SHP77 (cell line): ENCODE results near the gene TMC4.
"Not testable (repeated sequence)": the region's sequence is repeated elsewhere in the genome, so short reads cannot be mapped to it uniquely, and the experiment has no call there.

ENCODE experiments used
- DNase-seq, 2 experiments: peaks; one replicate each; lab custom pipeline; 2025; lab: John Stamatoyannopoulos, UW

TMC4 gene

DNA sequence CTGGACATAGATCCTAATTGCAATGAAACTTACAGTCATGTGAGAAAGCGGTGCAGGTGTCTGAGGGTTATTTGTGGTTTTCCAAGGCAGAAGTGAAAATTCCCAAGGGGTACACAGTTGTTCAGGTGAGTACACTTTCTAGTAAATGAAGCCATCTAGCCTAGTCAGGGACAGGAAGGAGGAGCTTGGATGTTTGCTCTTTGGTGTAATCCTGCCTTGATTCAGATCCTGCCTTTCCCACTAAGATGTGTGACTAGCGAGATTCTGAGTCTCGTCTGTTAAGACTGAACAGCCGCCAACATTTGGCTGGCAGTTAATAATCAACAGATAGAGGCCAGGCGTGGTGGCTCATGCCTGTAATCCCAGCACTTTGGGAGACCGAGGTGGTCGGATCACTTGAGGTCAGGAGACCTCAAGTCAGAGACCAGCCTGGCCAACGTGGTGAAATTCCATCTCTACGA, 30.2 kb upstream of the TMC4 start:
- DNase-seq, result no peak

DNA sequence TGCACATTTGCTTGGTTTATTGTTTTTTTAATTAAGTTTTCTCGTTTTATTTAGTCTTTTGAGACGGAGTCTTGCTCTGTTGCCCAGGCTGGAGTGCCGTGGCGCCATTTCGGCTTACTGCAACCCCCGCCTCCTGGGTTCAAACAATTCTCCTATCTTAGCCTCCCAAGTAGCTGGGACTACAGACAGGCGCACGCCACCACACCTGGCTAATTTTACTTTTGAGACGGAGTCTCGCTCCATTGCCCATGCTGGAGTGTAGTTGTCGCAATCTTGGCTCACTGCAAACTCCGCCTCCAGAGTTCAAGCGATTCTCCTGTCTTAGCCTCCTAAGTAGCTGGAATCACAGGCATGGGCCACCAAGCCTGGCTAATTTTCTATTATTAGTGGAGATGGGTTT, 29.0 kb upstream of the TMC4 start:
- DNase-seq, result no peak

DNA sequence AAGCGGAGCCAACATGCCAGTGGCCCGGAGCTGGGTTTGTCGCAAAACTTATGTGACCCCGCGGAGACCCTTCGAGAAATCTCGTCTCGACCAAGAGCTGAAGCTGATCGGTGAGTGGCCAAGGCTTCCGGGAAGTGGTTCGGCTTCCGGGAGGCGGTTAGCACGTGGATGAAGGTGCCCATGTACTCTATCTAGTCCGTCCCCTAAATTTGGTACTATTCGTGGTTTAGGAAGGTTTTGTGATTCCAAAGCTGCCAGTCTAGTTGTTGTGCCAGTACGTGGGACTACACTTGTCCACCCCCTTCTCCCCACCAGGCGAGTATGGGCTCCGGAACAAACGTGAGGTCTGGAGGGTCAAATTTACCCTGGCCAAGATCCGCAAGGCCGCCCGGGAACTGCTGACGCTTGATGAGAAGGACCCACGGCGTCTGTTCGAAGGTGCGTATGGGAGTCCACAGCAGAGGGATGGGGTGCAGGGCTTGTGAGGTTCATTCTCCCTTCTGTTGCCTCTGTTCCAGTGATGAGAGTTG, 28.3 kb upstream of the TMC4 start:
- no peak for DNase-seq

DNA sequence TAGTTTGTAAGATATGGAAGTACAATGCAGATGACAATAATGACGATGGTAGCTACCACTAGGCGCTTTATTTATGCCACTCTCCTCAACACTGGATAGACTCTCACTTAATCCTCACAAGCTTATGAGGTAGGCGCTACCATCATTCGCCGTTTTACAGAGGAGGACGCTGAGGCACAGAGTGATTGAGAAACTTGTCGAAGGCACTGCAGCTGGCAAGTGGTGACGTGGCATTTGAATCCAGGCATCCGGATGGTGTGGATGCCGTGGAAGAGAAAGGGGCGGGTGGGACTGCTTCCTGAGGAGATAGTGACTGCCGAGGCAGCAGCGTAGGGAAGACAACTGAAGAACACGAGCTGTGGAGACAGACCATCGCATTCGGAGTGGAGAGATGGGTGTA, 26.4 kb upstream of the TMC4 start:
- DNase-seq, result no peak

DNA sequence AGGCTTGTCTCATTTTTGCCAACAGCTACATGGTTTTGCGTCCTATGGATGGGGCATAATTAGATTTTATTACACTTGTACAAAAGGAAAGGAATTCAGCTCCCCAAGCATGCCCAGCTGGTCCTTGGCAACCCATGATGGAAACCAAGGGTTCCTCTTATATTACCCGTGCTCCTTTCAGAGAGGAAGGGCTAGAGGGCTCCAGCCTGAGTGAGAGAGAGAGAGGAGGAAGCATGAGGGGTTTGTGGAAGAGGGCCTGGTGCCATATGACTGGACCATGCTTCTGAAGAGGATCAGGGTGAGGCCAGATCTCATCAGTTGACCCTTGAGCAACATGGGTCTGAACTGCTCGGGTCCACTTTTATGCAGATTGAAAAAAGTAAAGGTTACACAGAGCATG, 24.2 kb upstream of the TMC4 start:
- DNase-seq, result no peak

DNA sequence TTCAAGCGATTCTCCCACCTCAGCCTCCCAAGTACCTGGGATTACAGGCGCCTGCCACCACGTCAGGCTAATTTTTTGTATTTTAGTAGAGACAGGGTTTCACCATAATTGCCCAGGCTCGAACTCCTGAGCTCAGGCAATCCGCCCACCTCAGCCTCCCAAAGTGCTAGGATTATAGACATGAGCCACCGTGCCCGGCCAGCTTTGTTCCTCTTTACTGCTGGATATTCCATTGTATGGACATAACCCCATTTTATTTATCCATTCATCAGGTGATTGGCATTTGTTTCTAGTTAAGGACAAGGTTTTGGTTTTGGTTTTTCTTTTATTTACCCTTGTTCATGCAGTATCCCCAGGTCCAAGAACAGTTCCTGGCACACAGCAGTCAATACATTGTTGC, 23.6 kb upstream of the TMC4 start:
- DNase-seq, result no peak

DNA sequence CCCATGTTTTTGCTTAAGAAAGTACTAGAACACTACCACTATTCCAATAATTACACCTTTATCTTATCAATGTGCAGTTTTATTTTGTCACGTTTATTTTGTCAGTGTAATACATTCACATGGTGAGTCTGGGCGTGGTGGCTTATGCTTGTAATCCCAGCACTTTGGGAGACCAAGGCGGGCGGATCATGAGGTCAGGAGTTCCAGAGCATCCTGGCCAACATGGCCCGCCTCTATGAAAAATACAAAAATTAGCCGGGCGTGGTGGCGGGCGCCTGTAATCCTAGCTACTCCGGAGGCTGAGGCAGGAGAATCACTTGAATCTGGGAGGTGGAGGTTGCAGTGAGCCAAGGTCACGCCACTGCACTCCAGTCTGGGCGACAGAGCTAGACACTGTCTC, 21.5 kb upstream of the TMC4 start:
- not testable (repeated sequence) for DNase-seq

DNA sequence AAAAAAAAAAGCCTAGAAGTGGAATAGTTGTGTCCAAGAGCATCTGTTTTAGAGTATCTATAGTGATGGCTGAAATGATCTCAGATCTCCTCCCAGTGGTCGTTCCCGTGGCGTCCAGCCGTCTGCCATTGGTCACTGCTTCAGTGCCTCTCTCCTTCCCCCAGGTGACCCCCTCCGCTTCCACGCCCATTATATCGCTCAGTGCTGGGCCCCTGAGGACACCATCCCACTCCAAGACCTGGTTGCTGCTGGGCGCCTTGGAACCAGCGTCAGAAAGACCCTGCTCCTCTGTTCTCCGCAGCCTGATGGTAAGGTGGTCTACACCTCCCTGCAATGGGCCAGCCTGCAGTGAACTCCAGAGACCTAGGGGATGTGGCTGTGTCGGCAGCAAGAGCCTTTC, 20.1 kb upstream of the TMC4 start:
- DNase-seq, result no peak

DNA sequence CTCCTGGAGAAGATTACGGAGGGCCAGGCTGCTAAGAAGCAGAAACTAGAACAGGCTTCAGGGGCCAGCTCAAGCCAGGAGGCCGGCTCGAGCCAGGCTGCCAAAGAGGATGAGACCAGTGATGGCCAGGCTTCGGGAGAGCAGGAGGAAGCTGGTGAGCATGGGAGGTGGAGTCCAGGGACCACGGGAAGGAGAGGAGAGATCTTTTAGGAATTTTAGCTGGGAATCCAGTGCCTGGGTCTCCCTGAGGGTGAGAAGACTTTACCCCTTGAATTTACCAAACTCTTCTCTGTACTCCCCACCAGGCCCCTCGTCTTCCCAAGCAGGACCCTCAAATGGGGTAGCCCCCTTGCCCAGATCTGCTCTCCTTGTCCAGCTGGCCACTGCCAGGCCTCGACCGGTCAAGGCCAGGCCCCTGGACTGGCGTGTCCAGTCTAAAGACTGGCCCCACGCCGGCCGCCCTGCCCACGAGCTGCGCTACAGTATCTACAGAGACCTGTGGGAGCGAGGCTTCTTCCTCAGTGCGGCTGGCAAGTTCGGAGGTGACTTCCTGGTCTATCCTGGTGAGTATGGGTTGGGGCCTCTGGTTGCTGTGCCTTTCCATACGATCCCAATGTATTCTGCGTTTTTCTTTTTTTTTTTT, 19.0 kb upstream of the TMC4 start:
- no peak for DNase-seq

DNA sequence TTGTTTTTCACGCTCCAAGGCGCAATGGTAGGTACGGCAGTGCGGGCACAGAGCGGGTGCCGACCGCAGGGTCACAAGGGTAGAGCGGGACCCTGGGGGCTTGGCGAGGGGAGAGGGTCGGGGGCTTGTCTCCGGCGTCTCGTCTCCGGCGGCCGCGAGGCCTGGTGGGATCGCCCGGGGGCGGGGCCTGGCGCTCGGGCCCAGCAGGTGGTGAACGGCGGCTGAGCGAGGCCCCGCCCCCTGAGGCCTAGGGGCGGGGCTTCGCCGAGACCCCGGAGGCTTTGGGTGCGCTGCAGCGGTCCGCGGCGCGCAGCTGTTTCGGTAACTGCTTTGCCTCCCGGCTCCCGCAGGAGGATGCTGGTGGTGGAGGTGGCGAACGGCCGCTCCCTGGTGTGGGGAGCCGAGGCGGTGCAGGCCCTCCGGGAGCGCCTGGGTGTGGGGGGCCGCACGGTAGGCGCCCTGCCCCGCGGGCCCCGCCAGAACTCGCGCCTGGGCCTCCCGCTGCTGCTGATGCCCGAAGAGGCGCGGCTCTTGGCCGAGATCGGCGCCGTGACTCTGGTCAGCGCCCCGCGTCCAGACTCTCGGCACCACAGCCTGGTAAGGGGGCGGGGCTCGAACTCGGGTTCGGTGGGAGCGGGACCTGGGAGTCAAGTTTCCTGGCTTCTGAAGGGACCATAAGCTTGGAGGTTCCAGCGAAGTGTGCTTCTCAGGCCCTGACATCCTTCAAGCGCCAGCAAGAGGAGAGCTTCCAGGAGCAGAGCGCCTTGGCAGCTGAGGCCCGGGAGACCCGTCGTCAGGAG, 18.3 kb upstream of the TMC4 start, which contains the start of gene TSEN34:
TSS of gene TSEN34 (plus strand) at position 298 of the 800 bp plus-strand sequence. CDS start at position 355, 57 bp downstream.
- DNase-seq, result peak; percentile 83 to 85

DNA sequence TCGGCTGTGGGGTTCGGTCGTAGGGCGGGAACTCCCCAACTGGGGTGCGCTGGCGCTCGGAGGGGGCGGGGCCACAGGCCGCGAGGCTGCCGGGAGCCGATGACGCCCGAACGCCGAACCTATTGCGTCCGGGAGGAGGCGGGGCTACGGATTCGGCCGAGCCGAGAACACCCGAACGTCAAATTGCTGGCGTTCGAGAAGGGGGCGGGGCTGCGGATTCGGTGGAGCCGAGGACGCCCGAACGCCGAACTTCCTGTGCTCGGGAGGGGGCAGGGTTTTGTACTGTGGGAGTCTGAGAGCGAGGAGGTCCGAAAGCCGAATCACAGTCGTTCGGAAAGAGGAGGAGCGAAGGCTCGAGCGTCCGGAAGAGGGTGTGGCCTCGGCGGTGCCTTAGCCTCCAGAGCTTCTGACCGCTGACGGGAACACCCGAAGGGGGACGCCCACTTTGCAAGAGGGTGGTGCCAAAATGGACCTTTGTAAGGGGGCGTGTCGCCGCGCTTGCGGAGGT, 17.6 kb upstream of the TMC4 start:
- peak; percentile 97 to 98 for DNase-seq

DNA sequence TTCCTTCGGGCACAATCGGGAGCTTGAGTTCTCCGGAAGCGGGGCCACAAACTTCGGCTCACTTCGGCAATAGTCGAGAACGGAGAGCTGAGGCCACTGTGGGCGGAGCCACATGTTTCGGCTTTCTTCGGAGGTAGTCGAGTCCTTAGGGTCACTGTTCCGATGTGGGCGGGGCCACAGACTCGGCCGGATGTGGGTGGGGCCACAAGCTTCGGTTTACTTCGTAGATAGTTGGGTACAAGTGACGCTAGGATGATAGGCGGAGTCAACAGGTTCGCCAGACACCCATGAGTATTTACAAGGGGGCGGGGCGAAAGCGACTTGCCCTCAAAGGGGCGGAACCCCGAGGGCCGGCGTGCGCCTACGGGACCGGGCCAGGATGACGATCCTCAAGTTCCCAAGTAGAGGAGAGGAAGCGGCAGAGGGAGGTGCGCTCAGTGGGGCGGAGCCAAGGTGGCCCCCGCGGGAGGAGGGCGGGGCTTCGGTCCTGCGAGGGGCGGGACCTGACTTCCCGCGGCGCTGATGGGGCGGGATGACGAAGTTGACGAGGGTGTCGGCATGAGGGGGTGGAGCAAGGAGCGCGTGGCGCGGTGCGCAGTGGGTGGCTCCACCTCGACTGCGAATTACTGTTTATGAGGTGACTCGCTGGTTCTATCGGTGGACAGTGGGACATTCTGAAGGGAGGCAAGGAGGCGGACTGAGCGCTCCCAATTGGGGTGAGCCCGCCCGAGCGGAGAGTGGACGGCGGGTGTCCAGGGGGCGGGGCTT, 17.0 kb upstream of the TMC4 start:
- DNase-seq, result peak; percentile 100

DNA sequence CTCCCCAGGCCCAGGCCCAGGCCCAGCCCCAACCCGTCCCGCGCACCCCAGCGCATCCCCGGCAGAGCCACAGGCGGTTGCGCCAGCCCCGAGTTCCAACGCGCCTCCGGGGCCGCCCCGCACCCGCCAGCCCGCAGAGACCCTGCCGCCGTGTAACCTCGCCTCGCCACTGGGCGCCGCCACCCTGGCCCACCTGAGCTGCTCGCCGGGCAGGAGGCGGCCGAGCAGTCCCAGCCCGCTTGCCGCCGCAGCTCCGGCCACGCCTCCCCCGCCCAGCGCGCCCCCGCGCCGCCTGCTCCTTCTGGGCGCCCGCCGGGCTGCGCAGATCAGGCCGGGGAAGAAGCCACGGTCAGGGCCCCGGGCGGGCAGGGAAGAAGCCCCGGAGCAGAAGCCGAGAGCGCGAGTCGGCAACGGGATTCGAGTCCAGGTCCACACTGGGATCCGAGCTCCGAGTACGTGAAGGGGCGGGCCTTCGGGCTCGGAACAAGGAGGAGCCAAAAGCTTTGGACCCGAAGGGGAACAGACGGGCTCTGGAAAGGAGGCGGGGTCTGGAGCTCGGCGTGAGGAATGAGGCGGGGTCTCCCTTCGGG, 16.3 kb upstream of the TMC4 start, which contains the start of gene MBOAT7:
TSS of gene MBOAT7 (minus strand) at position 436 of the 590 bp plus-strand sequence. CDS start 1,072 bp downstream, outside the sequence.
- DNase-seq, result no peak

DNA sequence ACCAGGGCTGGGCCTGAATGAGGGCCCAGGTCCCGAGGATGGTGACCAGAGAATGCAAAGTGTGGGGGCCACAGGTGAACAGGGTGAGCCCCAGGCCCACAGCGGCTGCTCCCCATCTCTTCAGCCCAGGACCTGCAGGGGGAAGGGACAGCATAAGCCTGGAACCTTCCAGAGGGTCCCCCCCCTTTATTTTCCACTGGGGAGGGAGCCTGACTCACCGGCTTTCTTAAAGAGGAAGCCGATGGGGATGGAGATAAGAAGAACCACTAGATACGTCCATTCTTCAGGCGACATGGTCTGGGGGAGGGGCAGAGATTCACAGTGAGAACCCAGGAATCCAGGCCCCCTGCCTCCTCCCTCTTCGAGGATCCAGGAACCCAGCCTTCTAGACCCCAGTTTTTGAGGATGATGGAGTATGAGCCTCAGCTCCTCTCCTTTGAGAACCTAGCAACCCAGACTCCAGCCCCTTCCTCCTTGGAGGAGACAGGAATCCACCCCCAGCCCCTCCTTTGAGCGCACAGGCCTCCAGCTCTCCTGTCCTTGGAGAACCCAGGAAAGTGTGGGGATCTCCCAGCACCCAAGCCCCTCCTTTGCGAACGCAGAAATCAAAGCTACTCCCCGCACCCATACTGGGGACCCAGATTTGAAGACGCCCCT, 15.4 kb upstream of the TMC4 start:
- no peak for DNase-seq

DNA sequence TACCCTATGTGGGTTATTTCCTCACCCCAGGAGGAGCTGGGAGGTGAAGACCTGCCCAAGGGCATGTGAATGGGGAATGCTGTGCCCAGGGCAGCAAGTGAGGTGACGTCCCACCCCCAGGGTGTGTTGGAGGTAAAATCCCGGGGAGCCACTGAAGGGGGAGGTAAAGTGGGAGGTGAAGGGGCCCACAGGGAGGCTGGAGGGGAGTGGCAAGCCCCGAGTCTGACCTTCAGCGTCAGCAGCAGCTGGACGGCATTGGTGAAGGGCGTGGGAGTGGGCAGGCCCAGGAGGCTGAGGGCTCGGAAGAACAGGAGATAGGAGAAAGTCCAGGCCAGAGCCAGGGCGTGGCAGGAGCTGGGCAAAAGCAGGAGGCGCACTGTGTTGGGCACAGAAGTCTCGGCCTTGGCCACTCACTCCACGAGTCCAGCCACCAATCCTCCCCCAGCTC, 14.0 kb upstream of the TMC4 start:
- DNase-seq, result no peak

DNA sequence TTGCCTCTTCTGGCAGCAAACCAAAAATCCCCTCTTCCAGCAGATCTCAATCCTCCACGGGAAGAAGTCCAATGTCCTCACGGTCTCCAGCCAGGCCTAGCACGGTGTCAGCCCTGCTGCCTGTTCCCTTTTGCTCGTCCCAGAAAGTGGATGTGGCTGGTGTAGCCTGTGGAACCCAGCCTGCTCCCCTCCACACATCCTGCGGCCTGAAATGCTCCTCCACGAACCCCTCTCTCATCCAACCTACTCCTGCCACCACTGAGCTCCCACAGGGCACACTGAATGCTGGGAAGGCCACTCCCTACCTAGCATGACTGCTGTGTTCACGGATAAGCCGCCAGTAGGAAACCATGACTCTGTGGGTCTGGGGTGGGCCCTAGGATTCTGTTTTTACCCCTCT, 13.4 kb upstream of the TMC4 start:
- DNase-seq, result no peak

DNA sequence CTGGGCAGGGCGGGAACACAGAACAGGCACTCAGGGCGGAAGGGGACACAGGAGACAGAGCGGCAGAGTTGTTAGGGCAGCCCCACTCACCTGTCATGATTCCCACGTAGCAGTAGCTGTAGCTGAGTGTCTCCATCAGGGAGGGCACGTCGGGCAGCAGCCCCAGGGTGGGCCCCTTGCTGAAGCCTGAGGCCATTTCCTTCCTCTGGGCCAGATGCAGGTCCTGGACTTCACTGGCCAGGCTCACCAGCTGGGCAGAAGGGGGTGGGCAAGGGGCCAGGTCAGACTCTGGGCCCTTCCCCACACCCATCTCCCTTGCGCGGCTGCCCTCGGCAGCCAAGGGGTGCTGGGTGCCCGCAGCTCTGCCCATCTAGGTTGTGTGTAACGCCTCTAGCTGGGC, 10.5 kb upstream of the TMC4 start:
- DNase-seq, result no peak

DNA sequence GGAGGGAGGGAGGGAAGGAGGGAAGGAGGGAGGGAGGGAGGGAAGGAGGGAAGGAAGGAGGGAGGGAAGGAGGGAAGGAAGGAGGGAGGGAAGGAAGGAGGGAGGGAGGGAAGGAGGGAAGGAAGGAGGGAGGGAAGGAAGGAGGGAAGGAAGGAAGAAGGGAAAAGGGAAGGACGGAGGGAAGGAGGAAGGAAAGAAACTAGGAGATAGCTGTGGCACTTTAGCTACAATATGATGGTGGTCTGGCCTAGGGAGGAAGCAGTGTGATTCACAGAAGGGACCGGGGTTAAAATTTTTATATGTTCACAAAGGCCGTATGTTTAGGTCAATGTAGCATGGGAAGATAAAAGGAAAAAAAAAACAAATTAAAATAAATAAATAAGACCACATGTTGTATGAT, 8.9 kb upstream of the TMC4 start:
- not testable (repeated sequence) for DNase-seq

DNA sequence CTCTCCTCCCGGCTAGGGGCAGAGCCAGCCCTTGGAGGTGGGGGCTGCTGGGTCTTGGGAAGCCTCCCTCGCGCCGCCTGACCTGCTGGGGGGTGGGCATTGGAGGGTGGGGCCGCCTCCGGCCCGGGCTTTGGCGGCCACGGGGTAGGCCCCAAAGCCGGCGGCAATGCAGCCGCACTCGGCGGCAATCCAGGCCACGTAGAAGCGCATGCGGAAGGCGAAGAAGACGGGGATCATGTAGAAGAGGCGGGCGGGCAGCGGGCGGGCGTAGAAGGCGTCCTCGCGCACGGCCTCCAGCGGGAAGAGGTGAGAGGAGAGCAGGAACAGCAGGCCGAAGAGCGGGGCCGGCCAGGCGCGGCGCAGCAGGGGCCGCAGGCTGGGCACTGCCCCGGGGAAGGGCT, 7.7 kb upstream of the TMC4 start:
- no peak for DNase-seq

DNA sequence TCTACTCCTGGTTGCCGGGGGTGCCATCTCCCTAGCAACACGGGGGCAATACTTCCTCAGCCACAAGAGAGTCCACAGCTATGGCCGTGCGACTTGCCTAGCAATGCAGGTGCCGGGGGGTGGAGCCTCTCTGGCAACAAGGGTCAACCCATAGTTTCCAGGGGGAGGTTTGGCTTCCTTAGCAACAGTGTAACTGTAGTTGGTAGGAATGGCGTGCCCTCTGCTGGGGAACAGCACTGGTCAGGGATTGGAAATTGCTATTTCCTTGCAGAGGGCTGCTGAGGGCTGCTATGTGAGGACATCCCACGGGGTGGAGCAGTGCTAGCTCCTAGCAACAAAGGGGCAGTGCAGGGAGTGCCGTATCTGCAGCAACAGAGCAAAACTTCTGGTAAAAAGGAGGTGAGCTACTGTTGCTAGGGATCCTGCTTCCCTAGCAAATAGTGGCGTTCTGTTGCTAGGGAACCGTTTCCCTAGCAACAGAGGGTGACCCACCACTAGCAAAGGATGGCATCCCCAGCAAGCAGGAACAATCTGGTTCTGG, 7.0 kb upstream of the TMC4 start:
- no peak for DNase-seq
